Brain microvascular endothelial cell (primary cell): Measurements from ENCODE around the gene SHOX.

ENCODE experiments used
- DNase-seq: peaks from one replicate; pipeline ENCODE4 v3.0.0-alpha.2; 2020
- H3K27ac ChIP-seq: fragments of 250-450 bp; sonication (Bioruptor Pico); 2 replicates; pipeline ENCODE4 v1.5.1; 2020; ENCODE audit warnings: mild to moderate bottlenecking, moderate library complexity
- H3K27me3 ChIP-seq: fragments of 250-450 bp; sonication (Bioruptor Pico); replicated peaks from 2 replicates; pipeline ENCODE4 v1.5.1; 2020; ENCODE audit warnings: mild to moderate bottlenecking
- H3K36me3 ChIP-seq: fragments of 250-450 bp; sonication (Bioruptor Pico); replicated peaks from 2 replicates; pipeline ENCODE4 v1.5.1; 2020; ENCODE audit warnings: mild to moderate bottlenecking
- H3K4me3 ChIP-seq: 2 replicates; pipeline ENCODE4 v1.5.1; 2011; ENCODE audit warnings: low read depth, mild to moderate bottlenecking, control low read depth, low read length, moderate library complexity
- CTCF ChIP-seq: IDR thresholded peaks from 2 replicates; pipeline ENCODE4 v1.5.1; 2011; ENCODE audit warnings: low read depth, mild to moderate bottlenecking, moderate library complexity, low read length, control low read depth, inconsistent platforms; ENCODE audit errors: missing control alignments
- in situ Hi-C: cut with HindIII; loops from 2 replicates; pipeline ENCODE4 v1.10.0; 2017; ENCODE audit warnings: low sequenced_read_pairs, low pct_ligation_motif_present

The SHOX gene

GRCh38 chrX:641671-642435, 11.3 kb downstream of the SHOX start:
- in situ Hi-C loops: no loop called here

GRCh38 chrX:642436-643240, 12.0 kb downstream of the SHOX start:
- no peaks in the 10 kb centered on the region for H3K36me3 ChIP-seq
- H3K27me3 ChIP-seq: peaks cover 19% of the 10 kb centered on the region
- in situ Hi-C loops: no loop called here
- DNase-seq: no peak
- H3K4me3 ChIP-seq: no peak overlapping the region
- TF ChIP-seq CTCF: no peak
- no peak overlapping the region for H3K27ac ChIP-seq

More at GRCh38 chrX:641671-642435, 11.3 kb downstream of the SHOX start:
- no peak for DNase-seq
- Histone ChIP-seq H3K27me3 (peaks cover 26% of the 10 kb centered on the region), H3K36me3 (no peaks in the 10 kb centered on the region), H3K27ac (no peak overlapping the region), H3K4me3 (no peak overlapping the region)
- TF ChIP-seq CTCF: no peak

- no peak overlapping the region for H3K27ac ChIP-seq
- TF ChIP-seq CTCF: no peak
- in situ Hi-C loops: no loop called here
- H3K36me3 ChIP-seq: no peaks in the 10 kb centered on the region
- H3K4me3 ChIP-seq: no peak overlapping the region
- H3K27me3 ChIP-seq: peaks cover 13% of the 10 kb centered on the region
- no peak for DNase-seq
Observed at GRCh38 chrX:643241-643595, 12.6 kb downstream of the SHOX start.

GRCh38 chrX:643911-644303, 13.3 kb downstream of the SHOX start:
- no peaks in the 10 kb centered on the region for H3K36me3 ChIP-seq
- in situ Hi-C loops: no loop called here
- H3K27ac ChIP-seq: no peak overlapping the region
- H3K4me3 ChIP-seq: no peak overlapping the region
- DNase-seq: no peak
- peaks cover 6% of the 10 kb centered on the region for H3K27me3 ChIP-seq
- no peak for TF ChIP-seq CTCF

- TF ChIP-seq CTCF: no peak
- no peak for DNase-seq
- in situ Hi-C loops: no loop called here
- H3K4me3 ChIP-seq: no peak overlapping the region
- H3K36me3 ChIP-seq: no peaks in the 10 kb centered on the region
- H3K27me3 ChIP-seq: peaks cover 2% of the 10 kb centered on the region
- H3K27ac ChIP-seq: no peak overlapping the region
Observed at GRCh38 chrX:644304-645281, 14.0 kb downstream of the SHOX start.
